Psoas muscle (tissue), 8 donors: ENCODE measurements around the gene WFDC5. TPM values are rescaled to one million over a fixed set of nuclear protein-coding genes. Genes with fewer than 3 reads are reported as not detected.

Experiments
- ATAC-seq, 4 donors: fragments of 200-7000 bp; cut with Tn5 transposase; one replicate each; pipeline ENCODE4 v1.9.1; 2020; ENCODE audit warnings: moderate library complexity in 3 of 4, mild to moderate bottlenecking in 2 of 4
- DNase-seq, 2 donors: peaks; one replicate each; pipeline ENCODE4 v3.0.0-alpha.2; 2020
- H3K27ac ChIP-seq: fragments of 200-600 bp; one replicate; pipeline ENCODE4 v1.8.0; 2022
- H3K27me3 ChIP-seq, 3 donors: fragments of 200-600 bp in 1 of 3; one replicate each; pipeline versions ENCODE4 v1.6.1 to v1.8.0; 2013 to 2022; ENCODE audit warnings: low read length in 2 of 3, mild to moderate bottlenecking in 2 of 3, moderate library complexity in 1 of 3; ENCODE audit not compliant: insufficient read depth in 3 of 3
- H3K36me3 ChIP-seq, 2 donors: fragments of 200-600 bp in 1 of 2; one replicate each; pipeline versions ENCODE4 v1.6.1 to v1.8.0; 2013 to 2022; ENCODE audit warnings: low read depth in 1 of 2, mild to moderate bottlenecking in 1 of 2, moderate library complexity in 1 of 2; ENCODE audit not compliant: insufficient read depth in 1 of 2
- H3K4me1 ChIP-seq: fragments of 200-600 bp; one replicate; pipeline ENCODE4 v1.8.0; 2022
- H3K4me3 ChIP-seq: fragments of 200-600 bp; one replicate; pipeline ENCODE4 v1.8.0; 2022; ENCODE audit warnings: mild to moderate bottlenecking
- H3K9me3 ChIP-seq: fragments of 200-600 bp; one replicate; pipeline ENCODE4 v1.8.0; 2022
- CTCF ChIP-seq: fragments of 200-600 bp; IDR thresholded peaks from one replicate; pipeline ENCODE4 v1.8.0; 2022; ENCODE audit warnings: antibody characterized with exemption
- WGBS, 3 donors: extraction: QIAGEN DNeasy Blood & Tissue Kit; methylation state at CpG; one replicate each; pipeline versions ENCODE4 v1.1.6 to v1.1.7; 2013; 5-methylcytosine and 5-hydroxymethylcytosine counted together
- intact Hi-C, 2 donors: fragments of 100-400 bp; cut with DNase I; formaldehyde crosslinking; loops; one replicate each; pipeline versions ENCODE4 v1.11.0 to v1.14.2; 2022
- polyA plus RNA-seq, 3 donors: library from polyadenylated mRNA; stranded (reverse); fragments of 200-250 nt; gene quantifications; one replicate each; pipeline ENCODE4 v1.2.3, GENCODE V29; 2013
- total RNA-seq, 4 donors: library from RNA; stranded (reverse); fragmentation: NEBNext Ultra II Directional in 2 of 4; extraction: Animal tissue kit (Norgen Biotek cat#: 25700) in 2 of 4; gene quantifications; one replicate each; pipeline versions ENCODE4 v1.2.1 to v1.2.4, GENCODE V29; 2021 to 2023
- donor health status: healthy with polysubstance abuse.
- donor health status: DM: no; HTN: no; CAD: no; lungs with moderate emphysema.
- donor health status: Bipolar disorder and iron deficiency.
- donor health status: healthy.
- donor health status: DM: yes; HTN: yes; CAD: no.
- donor health status: DM: no; HTN: no; CAD: no.
- donor health status: DM: no; HTN: no; CAD: no.
- donor health status: DM: yes; HTN: yes; CAD: no.

Gene WFDC5
- total and polyA plus RNA-seq, 7 donors: not detected

- no peak for TF ChIP-seq CTCF
- H3K4me3 ChIP-seq: no peak overlapping the region
- WGBS, 3 donors: 67 to 77% (median 72%) methylated on average over 4 of the region's 4 CpGs
- peaks cover 0 to 27% (median 0%) of the 10 kb centered on the region in 3 donors for H3K27me3 ChIP-seq
- H3K27ac ChIP-seq: no peak overlapping the region
- H3K9me3 ChIP-seq: no peaks in the 10 kb centered on the region
- intact Hi-C loops: no loop called here
- DNase-seq (no peak), ATAC-seq (no peak)
- H3K4me1 ChIP-seq: no peaks in the 10 kb centered on the region
- H3K36me3 ChIP-seq: no peaks in the 10 kb centered on the region
Observed at GRCh38 chr20:45115829-45116228, 855 bp upstream of the WFDC5 start.

GRCh38 chr20:45115386-45115774 is 406 bp upstream of the WFDC5 start:
- no peak for ATAC-seq
- 54 to 70% (median 59%) methylated on average over 3 of the region's 3 CpGs for WGBS, 3 donors
- H3K27me3 ChIP-seq: peaks cover 0 to 27% (median 0%) of the 10 kb centered on the region in 3 donors

GRCh38 chr20:45113865-45114264 is 1.1 kb downstream of the WFDC5 start:
- peaks cover 0 to 21% (median 0%) of the 10 kb centered on the region in 3 donors for H3K27me3 ChIP-seq
- no peaks in the 10 kb centered on the region for H3K36me3 ChIP-seq
- TF ChIP-seq CTCF: no peak
- intact Hi-C loops: no loop called here
- H3K9me3 ChIP-seq: no peaks in the 10 kb centered on the region
- WGBS, 3 donors: 84 to 87% (median 86%) methylated on average over 3 of the region's 3 CpGs
- H3K27ac ChIP-seq: no peak overlapping the region
- H3K4me1 ChIP-seq: no peaks in the 10 kb centered on the region
- no peak for ATAC-seq
- no peak for DNase-seq
- H3K4me3 ChIP-seq: no peak overlapping the region

More at GRCh38 chr20:45115386-45115774, 406 bp upstream of the WFDC5 start:
- intact Hi-C loops: no loop called here
- Histone ChIP-seq H3K4me3 (no peak overlapping the region), H3K9me3 (no peaks in the 10 kb centered on the region), H3K4me1 (no peaks in the 10 kb centered on the region), H3K36me3 (no peaks in the 10 kb centered on the region), H3K27ac (no peak overlapping the region)
- no peak for TF ChIP-seq CTCF
- DNase-seq: no peak

GRCh38 chr20:45112754-45113153 is 2.2 kb downstream of the WFDC5 start:
- Histone ChIP-seq H3K4me3 (no peak overlapping the region), H3K27ac (no peak overlapping the region), H3K27me3 (peaks cover 0 to 19% (median 0%) of the 10 kb centered on the region in 3 donors), H3K36me3 (no peaks in the 10 kb centered on the region), H3K4me1 (no peaks in the 10 kb centered on the region), H3K9me3 (no peaks in the 10 kb centered on the region)
- ATAC-seq (no peak), DNase-seq (no peak)
- TF ChIP-seq CTCF: no peak
- intact Hi-C loops: no loop called here

- no peaks in the 10 kb centered on the region for H3K4me1 ChIP-seq
- no peak overlapping the region for H3K4me3 ChIP-seq
- TF ChIP-seq CTCF: peak; percentile 34
- H3K27ac ChIP-seq: no peak overlapping the region
- DNase-seq (no peak), ATAC-seq (no peak)
- WGBS, 3 donors: 37 to 44% (median 44%) methylated on average over 17 of the region's 17 CpGs
- H3K27me3 ChIP-seq: peaks cover 0 to 19% (median 0%) of the 10 kb centered on the region in 3 donors
- H3K36me3 ChIP-seq: no peaks in the 10 kb centered on the region
- intact Hi-C loops: no loop called here
- no peaks in the 10 kb centered on the region for H3K9me3 ChIP-seq
Observed at GRCh38 chr20:45111799-45112471, 3.0 kb downstream of the WFDC5 start.
